PFSK-1 (cell line): ENCODE measurements around the gene AIFM3.

ENCODE experiments used
- FOXP2 ChIP-seq: optimal IDR thresholded peaks from 2 replicates; pipeline ENCODE3; 2011; ENCODE audit warnings: borderline replicate concordance, control low read depth, inconsistent platforms; ENCODE audit not compliant: insufficient read depth; ENCODE audit errors: extremely low read length, extremely low read depth
- POLR2AphosphoS5 ChIP-seq: IDR thresholded peaks from 2 replicates; pipeline ENCODE4 v1.6.1; 2012; ENCODE audit warnings: low read depth, mild to moderate bottlenecking, control low read depth, low read length, moderate library complexity
- REST ChIP-seq, 2 experiments: IDR thresholded peaks; 2 replicates each; pipeline versions ENCODE4 v1.6.1 to v1.8.0; 2011 to 2012; ENCODE audit warnings: low read depth in 2 of 2, low read length in 2 of 2, control low read depth in 1 of 2, inconsistent platforms in 1 of 2, mild to moderate bottlenecking in 1 of 2, moderate library complexity in 1 of 2; ENCODE audit not compliant: insufficient read depth in 1 of 2
- SIN3A ChIP-seq: IDR thresholded peaks from 2 replicates; pipeline ENCODE4 v1.6.1; 2012; ENCODE audit warnings: mild to moderate bottlenecking, low read length, moderate library complexity, borderline replicate concordance; ENCODE audit not compliant: insufficient read depth
- TAF1 ChIP-seq: IDR thresholded peaks from 2 replicates; pipeline ENCODE4 v1.6.1; 2012; ENCODE audit warnings: low read length, control low read depth, borderline replicate concordance; ENCODE audit not compliant: insufficient read depth

Gene AIFM3

GRCh38 chr22:20922141-20922751 is 44.8 kb upstream of the AIFM3 start:
- TF ChIP-seq POLR2AphosphoS5 (no peak), SIN3A (no peak)

GRCh38 chr22:20926243-20926642 is 40.8 kb upstream of the AIFM3 start:
- TF ChIP-seq TAF1 (no peak), SIN3A (no peak), POLR2AphosphoS5 (no peak), FOXP2 (no peak), REST (IDR thresholded peaks at IDR 0.05; ENCODE audit: insufficient read depth in 1 of 2, low read depth in 2 of 2, low read length in 2 of 2) (no peak)

GRCh38 chr22:20927940-20928572 is 39.0 kb upstream of the AIFM3 start:
- no peak for TF ChIP-seq POLR2AphosphoS5
- no peak for TF ChIP-seq SIN3A
- TF ChIP-seq REST (IDR thresholded peaks at IDR 0.05; ENCODE audit: insufficient read depth in 1 of 2, low read depth in 2 of 2, low read length in 2 of 2): no peak
- TF ChIP-seq TAF1: no peak
- TF ChIP-seq FOXP2: no peak

GRCh38 chr22:20928573-20928967 is 38.5 kb upstream of the AIFM3 start:
- TF ChIP-seq REST (IDR thresholded peaks at IDR 0.05; ENCODE audit: insufficient read depth in 1 of 2, low read depth in 2 of 2, low read length in 2 of 2) (no peak), FOXP2 (no peak), TAF1 (no peak), SIN3A (no peak), POLR2AphosphoS5 (no peak)

- TF ChIP-seq TAF1: no peak
- no peak for TF ChIP-seq POLR2AphosphoS5
- no peak for TF ChIP-seq FOXP2
- TF ChIP-seq REST (IDR thresholded peaks at IDR 0.05; ENCODE audit: insufficient read depth in 1 of 2, low read depth in 2 of 2, low read length in 2 of 2): no peak
- no peak for TF ChIP-seq SIN3A
Measured at GRCh38 chr22:20930004-20930403, 37.1 kb upstream of the AIFM3 start.
